Pancreas (tissue), 10 donors: ENCODE data around the gene SLC44A5. TPM values are rescaled to one million over a fixed set of nuclear protein-coding genes. Genes with fewer than 3 reads are reported as not detected.
"Not testable (repeated sequence)": the region's sequence is repeated elsewhere in the genome, so short reads cannot be mapped to it uniquely, and the experiment has no call there.

Source experiments
- ATAC-seq, 4 donors: fragments of 200-7000 bp; cut with Tn5 transposase; one replicate each; pipeline versions ENCODE4 v1.8.0 to v1.9.1; 2020; ENCODE audit warnings: mild to moderate bottlenecking in 4 of 4, moderate library complexity in 4 of 4
- DNase-seq, 6 donors: peaks; one replicate each; pipeline ENCODE4 v3.0.0-alpha.2; 2020
- FAIRE-seq: peaks from 2 replicates; lab custom pipeline; 2012; peaks lifted over from hg19 to GRCh38; lab: Jason Lieb, UNC
- H3K27ac ChIP-seq, 4 donors: fragments of 200-600 bp; sonication (generic); 1 replicate in 3 of 4; 2 replicates in 1 of 4; pipeline versions ENCODE4 v1.5.0 to v1.8.0; 2020
- H3K27me3 ChIP-seq, 4 donors: fragments of 200-600 bp; one replicate each; pipeline ENCODE4 v1.8.0; 2021
- H3K36me3 ChIP-seq, 3 donors: fragments of 200-600 bp; sonication (generic) in 1 of 3; one replicate each; pipeline versions ENCODE4 v1.5.0 to v1.8.0; 2020 to 2021
- H3K4me1 ChIP-seq, 3 donors: fragments of 200-600 bp; one replicate each; pipeline ENCODE4 v1.8.0; 2021
- H3K4me3 ChIP-seq, 4 donors: fragments of 200-600 bp; sonication (generic) in 2 of 4; one replicate each; pipeline versions ENCODE4 v1.5.0 to v1.8.0; 2020 to 2021
- H3K9me3 ChIP-seq, 4 donors: fragments of 200-600 bp; one replicate each; pipeline ENCODE4 v1.8.0; 2021
- CTCF ChIP-seq, 4 donors: fragments of 200-600 bp; sonication (generic) in 3 of 4; IDR thresholded peaks; one replicate each; pipeline versions ENCODE4 v1.5.0 to v1.8.0; 2021; ENCODE audit warnings: antibody characterized with exemption in 4 of 4
- WGBS, 2 donors: extraction: QIAGEN DNeasy Blood & Tissue Kit; methylation state at CpG; one replicate each; pipeline ENCODE4 v1.1.7; 2013; 5-methylcytosine and 5-hydroxymethylcytosine counted together
- intact Hi-C, 3 donors: fragments of 100-400 bp; cut with DNase I; formaldehyde crosslinking; loops; one replicate each; pipeline versions ENCODE4 v1.11.1 to v1.14.2; 2022
- polyA plus RNA-seq, 2 donors: library from polyadenylated mRNA; stranded (reverse); fragments of 200-250 nt; gene quantifications; one replicate each; pipeline ENCODE4 v1.2.3, GENCODE V29; 2013
- total RNA-seq, 6 donors: library from RNA; stranded (reverse); fragmentation: NEBNext Ultra II Directional in 4 of 6; extraction: Animal tissue kit (Norgen Biotek cat#: 25700) in 4 of 6; gene quantifications; one replicate each; pipeline versions ENCODE4 v1.2.1 to v1.2.4, GENCODE V29; 2021 to 2023
- donor health status: healthy with polysubstance abuse.
- donor health status: DM: no; HTN: no; CAD: no; lungs with moderate emphysema.
- donor health status: DM: no; HTN: no; CAD: no.
- donor health status: control.
- donor health status: control.
- donor health status: Bipolar disorder and iron deficiency.
- donor health status: DM: yes; HTN: yes; CAD: no.
- donor health status: DM: no; HTN: no; CAD: no.
- donor health status: DM: no; HTN: no; CAD: no.
- donor health status: DM: yes; HTN: yes; CAD: no.

Gene SLC44A5
- total and polyA plus RNA-seq, 8 donors, result 0.16 to 3.4 (median 1.2) TPM

- FAIRE-seq (no peak), DNase-seq (no peak), ATAC-seq (no peak)
- 48 to 56% methylated on average over 5 of the region's 5 CpGs for WGBS, 2 donors
- TF ChIP-seq CTCF (IDR thresholded peaks at IDR 0.05), result no peak
- Histone ChIP-seq H3K27ac (no peak overlapping the region), H3K4me3 (peak overlapping the region in 1 of 4 donors; percentile 59), H3K36me3 (no peaks in the 10 kb centered on the region), H3K4me1 (peaks cover 0 to 7% (median 0%) of the 10 kb centered on the region in 3 donors), H3K27me3 (peaks cover 0 to 13% (median 4%) of the 10 kb centered on the region in 4 donors), H3K9me3 (no peaks in the 10 kb centered on the region)
- intact Hi-C loops, result no loop called here
Observed at GRCh38 chr1:75613916-75614315, 3.0 kb upstream of the SLC44A5 start.

DNA sequence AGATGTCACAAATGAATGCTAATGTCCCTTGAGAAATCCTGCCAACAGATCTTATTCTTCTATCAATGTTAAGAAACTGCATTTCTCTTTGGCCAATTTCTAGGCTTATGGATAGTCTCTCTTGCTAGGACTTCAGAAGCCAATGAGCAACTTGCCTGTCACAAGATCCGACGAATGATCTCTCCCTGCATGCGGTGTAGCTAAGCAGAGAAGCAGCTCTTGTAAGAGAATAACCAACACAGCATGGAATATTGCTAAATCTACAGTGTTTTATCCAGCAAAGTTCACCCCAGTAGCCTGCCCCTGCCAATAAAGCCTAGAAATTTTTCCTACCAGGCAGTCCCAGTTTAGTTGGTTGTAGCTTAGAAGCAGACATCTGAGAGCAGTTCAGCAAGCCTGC, 2.1 kb upstream of the SLC44A5 start:
- Histone ChIP-seq H3K27ac (no peak overlapping the region), H3K9me3 (no peaks in the 10 kb centered on the region), H3K36me3 (no peaks in the 10 kb centered on the region), H3K4me1 (peaks cover 0 to 7% (median 0%) of the 10 kb centered on the region in 3 donors), H3K4me3 (no peak overlapping the region), H3K27me3 (peaks cover 0 to 13% (median 4%) of the 10 kb centered on the region in 4 donors)
- no peak for ATAC-seq
- DNase-seq, result no peak
- no peak for TF ChIP-seq CTCF (IDR thresholded peaks at IDR 0.05)
- intact Hi-C loops, result no loop called here
- WGBS, 2 donors, result 79 to 89% methylated on average over 3 of the region's 3 CpGs
- no peak for FAIRE-seq

- TF ChIP-seq CTCF (IDR thresholded peaks at IDR 0.05), result no peak
- Histone ChIP-seq H3K4me3 (no peak overlapping the region), H3K4me1 (no peaks in the 10 kb centered on the region), H3K27me3 (no peaks in the 10 kb centered on the region), H3K36me3 (no peaks in the 10 kb centered on the region), H3K27ac (no peak overlapping the region), H3K9me3 (no peaks in the 10 kb centered on the region)
- DNase-seq (no peak), FAIRE-seq (no peak), ATAC-seq (no peak)
- intact Hi-C loops, result no loop called here
- 47% methylated on average over 2 of the region's 2 CpGs for WGBS, 2 donors
Observed at GRCh38 chr1:75602486-75602885, 8.4 kb downstream of the SLC44A5 start.

DNA sequence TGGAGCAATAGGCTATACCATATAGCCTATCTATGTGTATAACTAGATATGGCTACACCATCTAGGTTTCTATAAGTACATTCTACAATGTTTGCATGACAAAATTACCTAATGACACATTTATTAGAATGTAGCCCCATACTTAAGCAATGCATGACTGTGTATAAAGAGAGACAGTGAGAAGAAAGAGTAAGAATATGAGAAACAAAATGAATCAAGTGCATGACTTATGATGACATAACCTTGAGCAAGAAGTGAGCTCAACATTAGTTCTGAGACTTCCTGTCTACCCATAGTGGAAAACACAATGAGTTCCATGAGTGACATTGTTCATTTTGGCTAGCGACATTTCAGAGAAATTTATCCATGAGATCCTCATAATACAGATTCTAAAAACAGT, 10.1 kb downstream of the SLC44A5 start:
- H3K9me3 ChIP-seq, result no peaks in the 10 kb centered on the region
- ATAC-seq (no peak), DNase-seq (no peak), FAIRE-seq (no peak)
- H3K4me1 ChIP-seq, result no peaks in the 10 kb centered on the region
- no peak overlapping the region for H3K27ac ChIP-seq
- WGBS, 2 donors, result 67 to 77% methylated on average over 1 of the region's 1 CpG
- no peaks in the 10 kb centered on the region for H3K27me3 ChIP-seq
- intact Hi-C loops, result no loop called here
- H3K4me3 ChIP-seq, result no peak overlapping the region
- no peaks in the 10 kb centered on the region for H3K36me3 ChIP-seq
- no peak for TF ChIP-seq CTCF (IDR thresholded peaks at IDR 0.05)

DNA sequence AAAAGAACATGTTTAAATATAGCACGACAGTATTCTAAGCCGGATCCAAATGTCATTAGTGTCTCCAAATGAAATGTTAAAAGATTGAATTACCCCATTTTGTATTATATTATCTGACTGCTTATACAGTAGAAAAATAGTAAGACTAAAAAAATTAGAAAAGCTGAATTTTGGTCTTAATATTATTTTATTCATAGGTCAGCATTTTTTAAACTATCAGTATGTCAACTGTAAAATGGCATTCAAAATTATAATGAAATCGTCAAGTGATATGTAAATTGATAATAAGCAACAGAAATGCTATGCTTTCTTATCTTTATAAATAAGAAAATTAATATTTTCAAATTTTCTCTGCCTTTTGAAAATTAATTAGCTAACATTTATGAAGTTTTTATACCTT, 16.6 kb downstream of the SLC44A5 start:
- FAIRE-seq (no peak), DNase-seq (no peak), ATAC-seq (no peak)
- WGBS, 2 donors, result 73 to 78% methylated on average over 3 of the region's 3 CpGs
- peaks cover 0 to 3% (median 0%) of the 10 kb centered on the region in 4 donors for H3K9me3 ChIP-seq
- no peak overlapping the region for H3K4me3 ChIP-seq
- H3K36me3 ChIP-seq, result no peaks in the 10 kb centered on the region
- H3K27me3 ChIP-seq, result no peaks in the 10 kb centered on the region
- peaks cover 0 to 9% (median 2%) of the 10 kb centered on the region in 3 donors for H3K4me1 ChIP-seq
- intact Hi-C loops, result no loop called here
- no peak overlapping the region for H3K27ac ChIP-seq
- TF ChIP-seq CTCF (IDR thresholded peaks at IDR 0.05), result no peak

- WGBS, 2 donors, result 60 to 71% methylated on average over 3 of the region's 3 CpGs
- H3K4me1 ChIP-seq, result peaks cover 0 to 13% (median 5%) of the 10 kb centered on the region in 3 donors
- H3K27me3 ChIP-seq, DNase-seq, ATAC-seq, H3K36me3 ChIP-seq, H3K27ac ChIP-seq, H3K4me3 ChIP-seq, FAIRE-seq, H3K9me3 ChIP-seq, intact Hi-C loops: not testable (repeated sequence)
Observed at GRCh38 chr1:75593457-75593856, 17.5 kb downstream of the SLC44A5 start.
